K562 (cell line): ENCODE data around the gene ADAMTSL2.

Experiments used
- ATF3 ChIP-seq, 2 experiments: fragments of 450-650 bp in 1 of 2; sonication (generic) in 1 of 2; formaldehyde crosslinking in 1 of 2; IDR thresholded peaks in 1 of 2; conservative IDR thresholded peaks in 1 of 2; 2 replicates each; pipeline versions ENCODE4 v1.6.1 to v1.8.1; 2016 to 2023; ENCODE audit warnings: mild to moderate bottlenecking in 2 of 2, moderate library complexity in 2 of 2, inconsistent platforms in 1 of 2, missing genetic modification reagents in 1 of 2
- ELF4 ChIP-seq: fragments of 450-650 bp; formaldehyde crosslinking; IDR thresholded peaks from 2 replicates; pipeline ENCODE4 v1.4.0; 2022; ENCODE audit warnings: missing genetic modification characterization
- ELK1 ChIP-seq: sonication (generic); formaldehyde crosslinking; IDR thresholded peaks from 2 replicates; pipeline ENCODE4 v1.8.1; 2022; ENCODE audit warnings: missing genetic modification reagents
- EZH2 ChIP-seq: IDR thresholded peaks from 2 replicates; pipeline ENCODE4 v1.6.1; 2012; ENCODE audit warnings: low read depth, mild to moderate bottlenecking, inconsistent platforms, low read length, borderline replicate concordance
- MAZ ChIP-seq, 2 experiments: fragments of 450-650 bp in 1 of 2; sonication (generic) in 1 of 2; formaldehyde crosslinking; IDR thresholded peaks in 1 of 2; conservative IDR thresholded peaks in 1 of 2; 2 replicates each; pipeline versions ENCODE4 v1.4.0 to v1.5.0; 2020; ENCODE audit warnings: mild to moderate bottlenecking in 1 of 2, missing genetic modification reagents in 1 of 2
- NR2F6 ChIP-seq: fragments of 450-650 bp; formaldehyde crosslinking; IDR thresholded peaks from 2 replicates; pipeline ENCODE4 v1.4.0; 2020; ENCODE audit warnings: mild to moderate bottlenecking
- SAP30 ChIP-seq: fragments of 200-600 bp; sonication (generic); IDR thresholded peaks from 2 replicates; pipeline ENCODE4 v1.6.1; 2012; ENCODE audit warnings: borderline replicate concordance, low read depth, mild to moderate bottlenecking, moderate library complexity, low read length, control low read depth, inconsistent platforms; ENCODE audit not compliant: insufficient read depth, poor library complexity, severe bottlenecking
- SMAD1 ChIP-seq: fragments of 150-350 bp; IDR thresholded peaks from 2 replicates; pipeline ENCODE4 v1.6.1; 2014; ENCODE audit warnings: low read length, low read depth; ENCODE audit not compliant: partially characterized antibody
- TF ChIP-seq, protein P1 (sequence below), 3 experiments: IDR thresholded peaks in 2 of 3; conservative IDR thresholded peaks in 1 of 3; 2 replicates each; pipeline ENCODE4 v1.5.1; 2011 to 2012; ENCODE audit warnings: low read length in 3 of 3, mild to moderate bottlenecking in 3 of 3, control low read depth in 2 of 3, improper control_type of control experiment in 1 of 3, inconsistent platforms in 1 of 3, low read depth in 1 of 3, mixed read lengths in 1 of 3, moderate library complexity in 1 of 3; ENCODE audit not compliant: insufficient read depth in 2 of 3

GRCh38 chr9:133535306-133535877, 888 bp downstream of the ADAMTSL2 start:
- TF ChIP-seq, protein P1, sequence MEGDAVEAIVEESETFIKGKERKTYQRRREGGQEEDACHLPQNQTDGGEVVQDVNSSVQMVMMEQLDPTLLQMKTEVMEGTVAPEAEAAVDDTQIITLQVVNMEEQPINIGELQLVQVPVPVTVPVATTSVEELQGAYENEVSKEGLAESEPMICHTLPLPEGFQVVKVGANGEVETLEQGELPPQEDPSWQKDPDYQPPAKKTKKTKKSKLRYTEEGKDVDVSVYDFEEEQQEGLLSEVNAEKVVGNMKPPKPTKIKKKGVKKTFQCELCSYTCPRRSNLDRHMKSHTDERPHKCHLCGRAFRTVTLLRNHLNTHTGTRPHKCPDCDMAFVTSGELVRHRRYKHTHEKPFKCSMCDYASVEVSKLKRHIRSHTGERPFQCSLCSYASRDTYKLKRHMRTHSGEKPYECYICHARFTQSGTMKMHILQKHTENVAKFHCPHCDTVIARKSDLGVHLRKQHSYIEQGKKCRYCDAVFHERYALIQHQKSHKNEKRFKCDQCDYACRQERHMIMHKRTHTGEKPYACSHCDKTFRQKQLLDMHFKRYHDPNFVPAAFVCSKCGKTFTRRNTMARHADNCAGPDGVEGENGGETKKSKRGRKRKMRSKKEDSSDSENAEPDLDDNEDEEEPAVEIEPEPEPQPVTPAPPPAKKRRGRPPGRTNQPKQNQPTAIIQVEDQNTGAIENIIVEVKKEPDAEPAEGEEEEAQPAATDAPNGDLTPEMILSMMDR (IDR thresholded peaks at IDR 0.05 in 2 of 3, conservative IDR thresholded peaks at IDR 0.05 in 1 of 3; ENCODE audit: insufficient read depth in 2 of 3, low read depth in 1 of 3, low read length in 3 of 3) = no peak
- TF ChIP-seq MAZ (CRISPR knock-in tag; conservative IDR thresholded peaks at IDR 0.05 in 1 of 2, IDR thresholded peaks at IDR 0.05 in 1 of 2) (no peak), ELK1 (CRISPR knock-in tag) (no peak), ELF4 (CRISPR knock-in tag) (no peak), EZH2 (no peak), ATF3 (IDR thresholded peaks at IDR 0.05) (no peak), ATF3 (CRISPR knock-in tag; conservative IDR thresholded peaks at IDR 0.05) (no peak), SAP30 (no peak), SMAD1 (no peak), NR2F6 (CRISPR knock-in tag) (no peak)
